ENCODE results near the gene STK32B.
"Not testable (repeated sequence)": the region's sequence is repeated elsewhere in the genome, so short reads cannot be mapped to it uniquely, and the experiment has no call there.

The STK32B gene

GRCh38 chr4:5051278-5052203 lies at the start of gene STK32B:
Gene STK32B, plus strand, starts transcription at chr4:5051480.
- TF ChIP-seq, protein P1, sequence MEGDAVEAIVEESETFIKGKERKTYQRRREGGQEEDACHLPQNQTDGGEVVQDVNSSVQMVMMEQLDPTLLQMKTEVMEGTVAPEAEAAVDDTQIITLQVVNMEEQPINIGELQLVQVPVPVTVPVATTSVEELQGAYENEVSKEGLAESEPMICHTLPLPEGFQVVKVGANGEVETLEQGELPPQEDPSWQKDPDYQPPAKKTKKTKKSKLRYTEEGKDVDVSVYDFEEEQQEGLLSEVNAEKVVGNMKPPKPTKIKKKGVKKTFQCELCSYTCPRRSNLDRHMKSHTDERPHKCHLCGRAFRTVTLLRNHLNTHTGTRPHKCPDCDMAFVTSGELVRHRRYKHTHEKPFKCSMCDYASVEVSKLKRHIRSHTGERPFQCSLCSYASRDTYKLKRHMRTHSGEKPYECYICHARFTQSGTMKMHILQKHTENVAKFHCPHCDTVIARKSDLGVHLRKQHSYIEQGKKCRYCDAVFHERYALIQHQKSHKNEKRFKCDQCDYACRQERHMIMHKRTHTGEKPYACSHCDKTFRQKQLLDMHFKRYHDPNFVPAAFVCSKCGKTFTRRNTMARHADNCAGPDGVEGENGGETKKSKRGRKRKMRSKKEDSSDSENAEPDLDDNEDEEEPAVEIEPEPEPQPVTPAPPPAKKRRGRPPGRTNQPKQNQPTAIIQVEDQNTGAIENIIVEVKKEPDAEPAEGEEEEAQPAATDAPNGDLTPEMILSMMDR (IDR thresholded peaks at IDR 0.05; ENCODE audit: extremely low read depth, missing control alignments), result no peak
- peak; percentile 46 for DNase-seq (ENCODE audit: low spot score)

DNA sequence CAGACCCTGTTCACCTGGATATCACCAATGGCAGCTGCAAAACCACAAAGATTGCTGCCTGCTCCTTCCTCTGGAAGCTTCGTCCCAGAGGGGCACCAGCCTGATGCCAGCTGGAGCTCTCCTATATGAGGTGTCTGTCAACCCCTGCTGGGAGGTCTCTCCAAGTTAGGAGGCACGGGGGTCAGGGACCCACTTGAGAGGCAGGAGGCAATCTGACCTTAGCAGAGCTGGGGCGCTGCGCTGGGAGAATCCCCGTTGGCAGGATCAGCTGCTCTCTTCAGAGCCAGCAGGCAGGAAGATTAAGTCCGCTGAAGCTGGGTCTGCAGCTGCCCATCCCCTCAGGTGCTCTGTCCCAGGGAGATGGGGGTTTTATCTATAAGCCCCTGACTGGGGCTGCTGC lies 49.6 kb upstream of the STK32B start:
- not testable (repeated sequence) for DNase-seq (ENCODE audit: low spot score)

DNA sequence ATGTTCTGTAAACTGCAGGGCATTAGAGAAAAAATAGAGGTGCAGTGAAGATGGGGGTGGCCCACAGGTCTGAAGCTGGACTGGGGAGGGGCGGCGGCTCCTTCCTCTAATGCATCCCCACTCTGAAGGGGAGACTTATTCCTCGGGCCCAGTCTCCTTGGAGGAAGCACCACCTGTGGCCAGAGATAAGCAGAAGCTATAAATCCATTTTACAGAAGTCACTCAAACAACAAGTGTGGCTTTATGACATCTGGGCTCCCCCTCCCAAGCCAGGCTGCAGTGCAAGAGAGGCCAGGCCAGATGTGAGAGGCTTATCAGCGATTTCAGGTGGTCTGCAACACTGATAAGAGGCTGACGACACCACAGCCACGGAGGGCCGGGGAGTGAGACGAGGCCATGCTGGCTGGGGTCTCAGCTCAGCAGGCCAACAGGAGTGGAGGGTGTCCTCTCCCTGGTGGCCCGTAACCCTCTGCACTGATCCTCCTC lies 47.9 kb upstream of the STK32B start:
- TF ChIP-seq, protein P1 (IDR thresholded peaks at IDR 0.05; ENCODE audit: extremely low read depth, missing control alignments), result no peak
- DNase-seq (ENCODE audit: low spot score), result no peak

DNA sequence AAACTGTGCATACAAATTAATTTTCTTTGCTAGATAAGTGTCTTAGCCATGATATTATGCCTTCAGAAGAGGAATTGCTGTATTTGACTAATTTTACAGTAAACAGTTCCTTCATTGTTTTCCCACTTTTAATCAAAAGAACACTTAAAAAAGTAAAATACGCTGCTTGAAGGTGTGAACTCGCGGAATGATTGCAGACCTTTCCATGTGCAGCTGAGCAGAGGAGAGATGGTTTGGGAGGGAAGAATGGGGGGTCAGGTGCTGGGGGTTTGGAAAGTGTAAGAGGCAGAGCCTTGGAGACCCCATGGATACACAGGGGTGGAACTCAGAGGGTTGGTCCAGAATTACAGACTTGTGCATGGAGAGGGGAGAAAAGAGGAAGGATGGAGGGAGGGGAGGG lies 47.4 kb upstream of the STK32B start:
- no peak for DNase-seq (ENCODE audit: low spot score)
- TF ChIP-seq, protein P1 (IDR thresholded peaks at IDR 0.05; ENCODE audit: extremely low read depth, missing control alignments), result no peak

- TF ChIP-seq, protein P1 (IDR thresholded peaks at IDR 0.05; ENCODE audit: extremely low read depth, missing control alignments), result no peak
- DNase-seq (ENCODE audit: low spot score), result no peak
Observed at GRCh38 chr4:5004496-5004895, 46.8 kb upstream of the STK32B start.

DNA sequence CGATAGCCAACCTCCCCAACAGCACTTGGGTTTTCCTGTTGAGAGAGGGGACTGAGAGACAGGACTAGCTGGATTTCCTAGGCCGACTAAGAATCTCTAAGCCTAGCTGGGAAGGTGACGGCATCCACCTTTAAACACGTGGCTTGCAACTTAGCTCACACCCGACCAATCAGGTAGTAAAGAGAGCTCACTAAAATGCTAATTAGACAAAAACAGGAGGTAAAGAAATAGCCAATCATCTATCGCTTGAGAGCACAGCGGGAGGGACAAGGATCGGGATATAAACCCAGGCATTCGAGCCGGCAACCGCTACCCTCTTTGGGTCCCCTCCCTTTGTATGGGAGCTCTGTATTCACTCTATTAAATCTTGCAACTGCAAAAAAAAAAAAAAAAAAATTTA lies 44.3 kb upstream of the STK32B start:
- not testable (repeated sequence) for DNase-seq (ENCODE audit: low spot score)

- TF ChIP-seq, protein P1 (IDR thresholded peaks at IDR 0.05; ENCODE audit: extremely low read depth, missing control alignments), result no peak
- no peak for DNase-seq (ENCODE audit: low spot score)
Observed at GRCh38 chr4:5009796-5010195, 41.5 kb upstream of the STK32B start.

- TF ChIP-seq, protein P1 (IDR thresholded peaks at IDR 0.05; ENCODE audit: extremely low read depth, missing control alignments), result no peak
- DNase-seq (ENCODE audit: low spot score), result no peak
Observed at GRCh38 chr4:5010984-5011383, 40.3 kb upstream of the STK32B start.
